Prostate gland (tissue), 2 donors: ENCODE results near the gene CYP46A1.

Experiments
- POLR2A ChIP-seq: fragments of 450-650 bp; IDR thresholded peaks from one replicate; pipeline ENCODE4 v1.6.1; 2016; ENCODE audit warnings: antibody characterized with exemption, mild to moderate bottlenecking
- POLR2AphosphoS5 ChIP-seq: sonication (generic); formaldehyde crosslinking; IDR thresholded peaks from one replicate; pipeline ENCODE4 v1.6.1; 2017; ENCODE audit warnings: antibody characterized with exemption
- TF ChIP-seq, protein P1 (sequence below), 4 experiments: fragments of 200-600 bp in 2 of 4; fragments of 450-650 bp in 2 of 4; sonication (generic) in 2 of 4; IDR thresholded peaks; 1 replicate in 3 of 4; 2 replicates in 1 of 4; pipeline ENCODE4 v1.5.1; 2016 to 2019; ENCODE audit warnings: antibody characterized with exemption in 4 of 4, mild to moderate bottlenecking in 2 of 4, moderate library complexity in 2 of 4

DNA sequence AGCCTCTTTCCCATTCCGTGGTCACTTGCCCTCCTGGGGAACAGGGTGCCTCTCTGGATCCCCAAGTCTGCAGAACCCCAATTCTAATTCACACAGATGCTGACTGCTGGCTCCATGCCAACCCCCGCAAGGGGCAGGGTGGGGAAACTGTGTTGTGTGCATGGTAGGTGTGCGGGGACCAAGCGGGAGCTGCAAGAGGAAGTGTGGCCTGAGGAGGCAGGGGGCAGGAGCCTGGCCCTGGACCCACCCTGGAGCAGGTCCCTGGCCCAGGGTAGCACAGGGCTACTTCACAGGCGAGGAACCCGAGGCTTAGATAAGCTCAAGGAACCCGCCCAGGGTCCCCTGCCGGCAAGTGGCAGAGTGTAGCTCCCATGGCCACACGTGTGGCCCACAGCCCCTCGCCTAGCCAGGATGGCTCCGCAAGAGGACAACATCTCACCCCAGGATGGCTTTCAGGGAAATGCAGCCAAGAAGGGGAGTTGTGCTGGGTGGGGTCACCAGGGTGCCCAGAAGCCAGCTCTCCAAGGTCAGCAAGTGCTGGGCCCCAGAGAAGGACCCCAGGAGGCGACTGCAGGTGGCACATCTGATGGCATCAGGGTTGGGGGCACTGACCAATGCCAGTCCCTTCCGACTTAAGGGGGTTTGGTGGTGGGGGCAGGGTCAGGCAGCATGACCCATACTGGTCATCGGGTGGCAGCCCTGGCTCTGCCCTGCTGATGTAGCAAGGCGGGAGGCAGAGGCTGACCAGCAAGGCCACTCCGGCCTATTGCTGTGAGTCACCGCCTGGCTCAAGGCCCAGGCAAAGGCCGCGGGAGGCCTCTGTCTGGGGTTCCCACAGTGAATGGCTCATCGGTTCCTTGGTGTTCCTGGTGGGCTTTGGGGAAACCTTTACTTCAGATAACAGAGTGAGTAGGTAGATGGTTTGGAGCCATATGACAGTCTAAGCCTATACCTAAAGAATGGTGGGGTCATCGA lies 71.8 kb downstream of the CYP46A1 start:
- TF ChIP-seq POLR2A (no peak), POLR2AphosphoS5 (no peak)
- TF ChIP-seq, protein P1, sequence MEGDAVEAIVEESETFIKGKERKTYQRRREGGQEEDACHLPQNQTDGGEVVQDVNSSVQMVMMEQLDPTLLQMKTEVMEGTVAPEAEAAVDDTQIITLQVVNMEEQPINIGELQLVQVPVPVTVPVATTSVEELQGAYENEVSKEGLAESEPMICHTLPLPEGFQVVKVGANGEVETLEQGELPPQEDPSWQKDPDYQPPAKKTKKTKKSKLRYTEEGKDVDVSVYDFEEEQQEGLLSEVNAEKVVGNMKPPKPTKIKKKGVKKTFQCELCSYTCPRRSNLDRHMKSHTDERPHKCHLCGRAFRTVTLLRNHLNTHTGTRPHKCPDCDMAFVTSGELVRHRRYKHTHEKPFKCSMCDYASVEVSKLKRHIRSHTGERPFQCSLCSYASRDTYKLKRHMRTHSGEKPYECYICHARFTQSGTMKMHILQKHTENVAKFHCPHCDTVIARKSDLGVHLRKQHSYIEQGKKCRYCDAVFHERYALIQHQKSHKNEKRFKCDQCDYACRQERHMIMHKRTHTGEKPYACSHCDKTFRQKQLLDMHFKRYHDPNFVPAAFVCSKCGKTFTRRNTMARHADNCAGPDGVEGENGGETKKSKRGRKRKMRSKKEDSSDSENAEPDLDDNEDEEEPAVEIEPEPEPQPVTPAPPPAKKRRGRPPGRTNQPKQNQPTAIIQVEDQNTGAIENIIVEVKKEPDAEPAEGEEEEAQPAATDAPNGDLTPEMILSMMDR (IDR thresholded peaks at IDR 0.05), result no peak
